Right lobe of liver (tissue), 4 donors: ENCODE results near the gene PARL.

Source experiments
- POLR2A ChIP-seq: fragments of 450-650 bp; IDR thresholded peaks from one replicate; pipeline ENCODE4 v1.6.1; 2017; ENCODE audit warnings: antibody characterized with exemption, mild to moderate bottlenecking
- TF ChIP-seq, protein P1 (sequence below), 4 donors: fragments of 200-600 bp in 3 of 4; fragments of 450-650 bp in 1 of 4; IDR thresholded peaks; one replicate each; pipeline versions ENCODE4 v1.5.1 to v1.8.0; 2016 to 2022; ENCODE audit warnings: antibody characterized with exemption in 4 of 4, mild to moderate bottlenecking in 2 of 4
- donor health status: DM: no; HTN: no; CAD: no.
- donor health status: DM: no; HTN: no; CAD: no.
- donor health status: DM: no; HTN: yes; CAD: no.

DNA sequence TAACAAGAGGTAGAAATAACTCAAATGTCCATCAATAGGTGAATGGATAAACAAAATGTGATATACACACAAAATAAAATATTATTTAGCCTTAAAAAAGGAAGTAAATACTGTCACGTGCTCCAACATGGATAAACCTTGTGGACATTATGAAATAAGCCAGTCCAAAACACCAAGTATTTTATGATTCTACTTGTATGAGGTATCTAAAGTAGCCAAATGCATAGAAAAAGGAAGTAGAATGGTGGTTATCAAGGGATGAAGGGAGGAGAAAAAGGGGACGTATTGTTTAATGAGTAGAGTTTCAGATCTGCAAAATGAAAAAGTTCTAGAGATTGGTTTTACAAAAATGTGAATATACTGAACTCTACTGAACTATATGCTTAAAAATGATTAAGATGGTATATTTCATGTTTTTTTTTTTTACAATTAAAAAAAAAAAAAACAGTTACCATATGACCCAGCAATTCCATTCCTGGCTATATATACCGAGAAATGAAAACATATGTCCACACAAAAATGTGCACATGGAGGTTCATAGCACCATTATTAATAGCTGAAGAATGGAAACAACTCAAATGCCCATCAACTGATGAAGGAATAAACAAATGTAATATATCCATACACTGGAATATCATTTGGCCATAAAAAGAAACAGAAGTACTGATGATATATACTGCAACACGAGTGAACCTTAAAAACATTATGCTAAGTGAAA lies 30.2 kb downstream of the PARL start:
- TF ChIP-seq, protein P1, sequence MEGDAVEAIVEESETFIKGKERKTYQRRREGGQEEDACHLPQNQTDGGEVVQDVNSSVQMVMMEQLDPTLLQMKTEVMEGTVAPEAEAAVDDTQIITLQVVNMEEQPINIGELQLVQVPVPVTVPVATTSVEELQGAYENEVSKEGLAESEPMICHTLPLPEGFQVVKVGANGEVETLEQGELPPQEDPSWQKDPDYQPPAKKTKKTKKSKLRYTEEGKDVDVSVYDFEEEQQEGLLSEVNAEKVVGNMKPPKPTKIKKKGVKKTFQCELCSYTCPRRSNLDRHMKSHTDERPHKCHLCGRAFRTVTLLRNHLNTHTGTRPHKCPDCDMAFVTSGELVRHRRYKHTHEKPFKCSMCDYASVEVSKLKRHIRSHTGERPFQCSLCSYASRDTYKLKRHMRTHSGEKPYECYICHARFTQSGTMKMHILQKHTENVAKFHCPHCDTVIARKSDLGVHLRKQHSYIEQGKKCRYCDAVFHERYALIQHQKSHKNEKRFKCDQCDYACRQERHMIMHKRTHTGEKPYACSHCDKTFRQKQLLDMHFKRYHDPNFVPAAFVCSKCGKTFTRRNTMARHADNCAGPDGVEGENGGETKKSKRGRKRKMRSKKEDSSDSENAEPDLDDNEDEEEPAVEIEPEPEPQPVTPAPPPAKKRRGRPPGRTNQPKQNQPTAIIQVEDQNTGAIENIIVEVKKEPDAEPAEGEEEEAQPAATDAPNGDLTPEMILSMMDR (IDR thresholded peaks at IDR 0.05) = no peak
- no peak for TF ChIP-seq POLR2A
